DND-41 (cell line): Measurements from ENCODE around the gene ING1.
"Not testable (repeated sequence)": the region's sequence is repeated elsewhere in the genome, so short reads cannot be mapped to it uniquely, and the experiment has no call there.

ENCODE experiments used
- EZH2 ChIP-seq: IDR thresholded peaks from 3 replicates; pipeline ENCODE4 v1.6.1; 2012; ENCODE audit warnings: borderline replicate concordance, low read depth, mild to moderate bottlenecking, moderate library complexity, low read length, inconsistent platforms; ENCODE audit not compliant: severe bottlenecking
- TF ChIP-seq, protein P1 (sequence below): IDR thresholded peaks from 2 replicates; pipeline ENCODE4 v1.5.1; 2012; ENCODE audit warnings: borderline replicate concordance, low read length, moderate library complexity, mild to moderate bottlenecking; ENCODE audit not compliant: poor library complexity, severe bottlenecking; ENCODE audit errors: extremely low read depth

DNA sequence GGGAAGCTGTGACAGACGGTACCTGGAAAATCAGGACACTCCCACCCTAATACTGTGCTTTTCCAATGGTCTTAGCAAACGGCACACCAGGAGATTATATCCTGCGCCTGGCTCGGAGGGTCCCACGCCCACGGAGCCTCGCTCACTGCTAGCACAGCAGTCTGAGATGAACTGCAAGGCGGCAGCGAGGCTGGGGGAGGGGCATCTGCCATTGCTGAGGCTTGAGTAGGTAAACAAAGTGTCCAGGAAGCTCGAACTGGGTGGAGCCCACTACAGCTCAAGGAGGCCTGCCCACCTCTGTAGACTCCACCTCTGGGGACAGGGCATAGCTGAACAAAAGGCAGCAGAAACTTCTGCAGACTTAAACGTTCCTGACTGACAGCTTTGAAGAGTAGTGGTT, 43.7 kb upstream of the ING1 start:
- TF ChIP-seq, protein P1, sequence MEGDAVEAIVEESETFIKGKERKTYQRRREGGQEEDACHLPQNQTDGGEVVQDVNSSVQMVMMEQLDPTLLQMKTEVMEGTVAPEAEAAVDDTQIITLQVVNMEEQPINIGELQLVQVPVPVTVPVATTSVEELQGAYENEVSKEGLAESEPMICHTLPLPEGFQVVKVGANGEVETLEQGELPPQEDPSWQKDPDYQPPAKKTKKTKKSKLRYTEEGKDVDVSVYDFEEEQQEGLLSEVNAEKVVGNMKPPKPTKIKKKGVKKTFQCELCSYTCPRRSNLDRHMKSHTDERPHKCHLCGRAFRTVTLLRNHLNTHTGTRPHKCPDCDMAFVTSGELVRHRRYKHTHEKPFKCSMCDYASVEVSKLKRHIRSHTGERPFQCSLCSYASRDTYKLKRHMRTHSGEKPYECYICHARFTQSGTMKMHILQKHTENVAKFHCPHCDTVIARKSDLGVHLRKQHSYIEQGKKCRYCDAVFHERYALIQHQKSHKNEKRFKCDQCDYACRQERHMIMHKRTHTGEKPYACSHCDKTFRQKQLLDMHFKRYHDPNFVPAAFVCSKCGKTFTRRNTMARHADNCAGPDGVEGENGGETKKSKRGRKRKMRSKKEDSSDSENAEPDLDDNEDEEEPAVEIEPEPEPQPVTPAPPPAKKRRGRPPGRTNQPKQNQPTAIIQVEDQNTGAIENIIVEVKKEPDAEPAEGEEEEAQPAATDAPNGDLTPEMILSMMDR = not testable (repeated sequence)
- not testable (repeated sequence) for TF ChIP-seq EZH2
